CD4-positive, alpha-beta T cell treated with Interleukin-12 subunit alpha and Interleukin-12 subunit beta, for 1 hour (primary cell): ENCODE measurements around the gene KDELR3.

Experiments used
- DNase-seq: peaks from one replicate; pipeline ENCODE4 v3.0.0-alpha.2; 2020

Gene KDELR3

GRCh38 chr22:38440747-38441350, 27.0 kb upstream of the KDELR3 start:
- no peak for DNase-seq

- no peak for DNase-seq
These were observed 26.1 kb upstream of the KDELR3 start for GRCh38 chr22:38441620-38442287.

GRCh38 chr22:38442967-38443627, 24.8 kb upstream of the KDELR3 start:
- DNase-seq, result no peak

DNA sequence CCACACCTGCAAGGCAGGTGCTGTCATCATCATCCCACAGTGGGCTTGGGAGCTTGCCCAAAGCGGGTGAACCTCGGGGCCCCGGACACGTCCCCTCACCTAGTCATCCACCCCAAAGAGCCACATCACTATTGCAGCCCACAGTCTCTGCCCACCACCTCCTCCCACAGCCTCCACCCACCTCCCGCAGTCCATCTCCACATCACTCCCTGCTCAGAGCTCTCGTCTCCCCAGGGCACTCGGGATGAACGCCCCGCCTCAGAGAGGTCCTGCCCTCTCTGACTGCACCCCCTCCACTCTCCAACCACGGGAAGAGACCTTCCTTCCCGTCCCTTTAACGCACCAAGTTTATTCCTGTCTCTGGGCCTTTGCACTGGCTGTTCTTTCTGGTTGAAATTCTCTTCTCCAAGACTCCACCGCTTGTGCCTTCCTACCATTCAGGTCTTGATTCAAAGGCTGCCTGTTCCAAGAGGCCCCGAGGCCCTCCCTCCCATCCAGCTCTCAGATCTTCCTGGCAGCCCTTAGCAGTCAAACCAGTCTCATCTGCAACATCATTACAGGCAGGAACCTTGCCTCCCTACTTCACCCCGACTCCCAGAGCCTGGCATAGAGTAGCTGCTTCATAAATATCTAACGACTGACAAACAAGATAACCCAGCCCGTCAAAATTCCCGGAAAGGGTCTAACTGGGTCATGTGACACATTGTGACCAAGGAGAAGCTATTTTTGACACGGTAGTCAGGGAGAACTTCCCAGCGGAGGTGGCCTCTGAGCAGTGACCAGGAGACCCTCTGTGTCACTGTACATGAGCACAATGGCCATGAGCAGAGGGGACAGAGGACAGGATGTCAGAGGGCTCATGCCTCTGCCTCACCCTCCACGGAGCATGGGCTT, 24.0 kb upstream of the KDELR3 start:
- no peak for DNase-seq

GRCh38 chr22:38444783-38445182, 23.1 kb upstream of the KDELR3 start:
- no peak for DNase-seq

DNA sequence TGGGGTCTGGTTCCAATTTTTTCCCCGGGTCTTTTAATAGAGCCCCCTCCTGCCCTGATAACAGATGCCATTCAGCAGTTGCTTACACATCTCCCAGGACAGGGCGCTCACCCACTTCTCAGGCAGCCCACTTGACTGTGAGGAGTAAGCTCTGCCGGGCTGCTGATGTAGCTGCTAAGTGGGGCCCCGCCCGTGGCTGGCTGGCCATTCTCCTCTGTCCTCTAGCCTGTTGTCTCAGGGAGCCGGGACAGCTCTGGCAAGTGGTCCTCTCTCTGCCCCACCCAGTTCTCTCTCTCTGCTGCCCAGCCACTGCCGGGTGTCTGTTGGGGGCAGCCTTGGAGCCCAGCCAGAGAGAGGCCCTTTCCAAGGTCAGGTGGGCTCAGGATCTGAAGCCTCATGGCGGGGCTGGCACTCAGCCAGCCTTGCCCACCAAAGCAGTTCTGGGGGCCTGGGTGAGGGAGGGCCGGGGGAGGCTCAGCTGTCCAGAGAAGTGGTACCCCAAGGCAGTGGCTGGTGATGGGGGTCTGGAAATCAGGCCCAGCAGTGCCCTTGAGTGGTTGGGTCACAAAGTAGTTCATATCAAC, 21.8 kb upstream of the KDELR3 start:
- DNase-seq, result no peak

DNA sequence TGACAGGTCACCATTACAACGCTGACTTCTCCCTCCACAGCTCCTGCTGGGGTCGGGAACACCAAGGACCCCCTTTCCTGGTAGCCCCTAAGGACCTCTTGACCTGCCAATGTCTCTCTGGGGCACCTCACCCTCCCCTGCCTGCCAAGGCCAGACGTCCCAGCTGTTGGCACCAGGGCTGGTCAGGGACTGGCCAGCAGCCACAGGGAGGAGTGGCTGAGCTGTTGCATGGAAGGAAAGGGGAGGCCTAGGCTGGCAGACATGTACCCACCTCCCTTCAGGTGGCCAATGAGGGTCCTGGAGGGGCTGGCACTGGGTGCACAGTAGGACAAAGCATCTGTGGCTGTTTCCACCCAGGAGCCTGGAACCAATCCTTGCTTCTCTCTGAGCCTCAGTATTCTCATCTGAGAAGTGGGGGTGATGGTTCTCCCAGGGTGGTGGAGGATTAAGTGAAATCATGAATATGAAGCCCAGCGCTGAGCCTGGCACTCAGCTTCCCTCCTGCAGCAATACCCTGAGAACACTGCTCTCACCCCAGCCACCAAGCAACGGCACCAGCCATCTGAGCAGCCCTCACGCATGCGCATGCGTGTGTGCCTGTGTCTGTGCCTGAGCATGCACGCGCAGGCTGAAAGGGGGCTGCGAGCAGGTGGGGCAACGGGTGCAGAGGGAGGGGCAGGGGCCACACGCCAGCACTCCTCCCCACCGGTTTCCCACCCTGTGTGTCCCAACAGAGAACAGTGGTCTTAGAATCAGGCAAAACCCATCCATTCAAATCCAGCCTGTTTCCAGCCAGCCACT, 18.8 kb upstream of the KDELR3 start:
- no peak for DNase-seq

GRCh38 chr22:38449776-38450175, 18.1 kb upstream of the KDELR3 start:
- DNase-seq, result no peak

- DNase-seq, result no peak
These were observed 17.6 kb upstream of the KDELR3 start for GRCh38 chr22:38450234-38450797.

GRCh38 chr22:38451404-38451803, 16.5 kb upstream of the KDELR3 start:
- no peak for DNase-seq

- no peak for DNase-seq
These were observed 16.0 kb upstream of the KDELR3 start for GRCh38 chr22:38451864-38452263.

- no peak for DNase-seq
These were observed 15.4 kb upstream of the KDELR3 start for GRCh38 chr22:38452373-38453065.

DNA sequence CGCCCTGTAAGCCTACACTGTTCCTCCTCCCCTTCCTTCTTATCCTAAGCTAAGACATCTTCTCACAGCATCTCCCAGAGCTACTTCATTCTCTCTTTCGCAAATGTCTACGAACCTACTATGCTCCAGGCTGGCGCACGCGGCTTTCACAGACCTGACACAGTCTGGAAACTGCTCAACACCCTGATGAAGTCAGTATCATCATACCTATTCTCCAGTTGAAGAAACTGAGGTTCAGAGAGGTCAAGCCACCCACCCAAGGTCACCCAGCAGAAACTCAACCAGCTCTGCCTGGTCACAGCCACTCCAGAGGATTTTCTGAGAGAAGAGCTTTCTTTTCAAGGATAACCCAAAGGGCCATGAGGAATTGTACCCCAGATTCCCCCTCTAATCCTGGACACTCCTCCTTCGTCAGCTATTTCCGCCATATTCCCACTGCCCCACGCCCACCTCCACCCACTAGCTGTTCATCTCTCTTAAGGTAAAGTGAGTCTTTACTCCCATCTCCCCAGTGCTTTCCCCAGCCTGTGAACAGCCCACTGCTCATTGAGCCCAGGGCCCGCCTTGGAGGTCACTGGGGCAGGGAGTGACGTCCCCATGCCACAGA, 14.7 kb upstream of the KDELR3 start:
- no peak for DNase-seq

DNA sequence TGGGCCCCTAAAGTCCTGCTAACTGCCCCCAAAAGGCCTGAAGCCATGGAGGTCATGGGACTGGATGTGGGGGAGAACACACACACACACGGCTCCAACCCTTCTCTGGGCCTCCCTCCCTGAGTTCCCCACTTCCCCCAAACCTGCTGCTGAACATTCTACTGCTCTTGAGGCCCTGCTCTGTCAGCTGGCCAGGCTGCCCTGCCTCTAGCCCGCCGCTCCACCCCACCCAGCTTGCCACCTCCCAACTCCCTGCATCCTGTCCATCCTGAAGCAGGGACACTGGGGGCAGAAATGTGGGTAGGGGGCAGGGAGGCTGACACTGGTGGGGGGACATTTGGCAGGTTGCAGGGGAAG, 13.9 kb upstream of the KDELR3 start:
- DNase-seq, result no peak

DNA sequence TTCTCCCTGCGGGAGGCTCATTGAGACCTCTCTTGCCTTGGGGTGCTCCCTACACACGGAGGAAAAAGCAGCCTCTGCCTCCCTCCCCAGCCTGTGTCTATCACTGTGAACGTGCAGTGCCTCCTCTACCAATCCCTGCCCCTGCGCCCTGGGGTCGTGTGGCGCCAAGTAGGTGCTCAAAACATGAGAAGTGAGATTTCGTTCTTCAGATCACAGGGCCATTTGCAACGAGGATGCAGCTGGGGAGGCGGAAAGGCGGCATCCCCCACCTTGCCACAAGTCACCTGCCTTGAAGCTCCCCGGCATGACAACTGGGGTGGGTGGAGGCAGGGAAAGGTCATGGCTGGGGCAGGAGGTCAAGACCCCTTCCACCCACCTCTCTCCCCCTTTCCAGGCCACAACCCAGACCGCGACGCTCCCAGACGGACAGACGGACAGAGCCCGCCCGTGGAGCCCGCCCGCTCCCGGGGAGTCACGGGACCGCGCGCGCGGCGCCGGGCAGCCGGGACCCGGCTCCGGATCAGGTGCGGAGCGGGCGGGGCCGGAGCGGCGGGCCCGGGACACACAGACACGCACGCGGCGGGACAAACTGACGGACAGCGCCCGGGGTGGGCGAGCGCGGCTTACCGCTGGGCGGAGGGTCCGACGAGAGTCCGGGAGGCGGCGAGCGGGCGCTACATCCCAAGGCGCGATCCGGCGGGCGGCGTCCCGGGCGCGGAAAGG, 13.4 kb upstream of the KDELR3 start:
- peak; percentile 18 for DNase-seq

DNA sequence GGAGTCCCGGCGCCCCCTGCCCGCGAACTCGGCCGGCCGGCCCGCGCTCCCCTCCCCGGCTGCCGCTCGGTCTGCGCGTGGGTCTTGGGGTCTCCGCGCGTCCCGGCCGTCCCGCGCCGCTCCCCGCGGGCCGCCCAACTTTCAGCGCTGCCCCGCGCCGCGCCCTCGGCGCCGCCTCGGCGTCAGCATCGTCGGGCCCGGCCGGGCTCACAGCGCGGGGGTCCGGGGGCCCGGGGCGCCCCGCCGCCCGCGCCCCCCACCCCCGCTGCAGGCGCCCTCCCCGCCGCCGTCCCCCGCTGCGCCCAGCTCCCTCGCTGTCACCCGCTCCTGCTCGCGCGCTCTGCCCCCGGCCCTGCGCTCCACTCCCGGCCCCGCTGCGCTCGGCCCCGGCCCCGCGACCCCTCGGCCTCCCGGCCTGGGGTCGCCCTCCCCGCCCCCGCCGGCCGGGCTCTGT, 12.8 kb upstream of the KDELR3 start, which contains the start of gene KCNJ4:
Gene KCNJ4, minus strand, starts transcription at position 124 of the 454 bp plus-strand sequence. CDS start 27,067 bp downstream, outside the sequence.
- DNase-seq, result no peak

- DNase-seq, result no peak
These were observed 12.2 kb upstream of the KDELR3 start for GRCh38 chr22:38455530-38456271.

- DNase-seq, result no peak
These were observed 11.5 kb upstream of the KDELR3 start for GRCh38 chr22:38456272-38456835.
